ENCODE measurements around the gene GLB1L3. TPM values are rescaled to one million over a fixed set of nuclear protein-coding genes. Genes with fewer than 3 reads are reported as not detected.

Gene GLB1L3
- total RNA-seq, 1 experiment from 2014 or later = 0.17 TPM

DNA sequence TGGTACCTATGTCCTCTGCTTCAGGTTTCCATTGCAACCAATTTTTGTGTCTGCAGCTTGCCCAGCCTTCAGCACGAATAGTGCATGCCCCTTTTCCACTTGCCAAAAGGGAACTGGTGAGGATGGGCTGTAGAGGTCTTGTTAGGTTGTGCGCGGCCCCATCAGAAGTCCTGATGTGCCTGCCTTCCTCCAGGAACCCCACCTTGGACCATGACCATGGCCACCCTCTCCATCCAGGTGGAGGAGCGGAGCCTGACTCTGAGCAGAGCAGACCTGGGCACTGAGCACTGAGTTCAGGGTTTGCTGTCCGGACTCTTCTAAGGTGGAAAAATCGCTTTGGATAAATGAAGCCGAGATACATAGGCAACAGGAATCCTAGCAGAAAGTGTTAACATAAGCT is 62.5 kb downstream of the GLB1L3 start:
- TF ChIP-seq EZH2 (IDR thresholded peaks at IDR 0.05; ENCODE audit: borderline replicate concordance, low read depth, low read length, poor library complexity, severe bottlenecking) = no peak
- TF ChIP-seq, protein P1, sequence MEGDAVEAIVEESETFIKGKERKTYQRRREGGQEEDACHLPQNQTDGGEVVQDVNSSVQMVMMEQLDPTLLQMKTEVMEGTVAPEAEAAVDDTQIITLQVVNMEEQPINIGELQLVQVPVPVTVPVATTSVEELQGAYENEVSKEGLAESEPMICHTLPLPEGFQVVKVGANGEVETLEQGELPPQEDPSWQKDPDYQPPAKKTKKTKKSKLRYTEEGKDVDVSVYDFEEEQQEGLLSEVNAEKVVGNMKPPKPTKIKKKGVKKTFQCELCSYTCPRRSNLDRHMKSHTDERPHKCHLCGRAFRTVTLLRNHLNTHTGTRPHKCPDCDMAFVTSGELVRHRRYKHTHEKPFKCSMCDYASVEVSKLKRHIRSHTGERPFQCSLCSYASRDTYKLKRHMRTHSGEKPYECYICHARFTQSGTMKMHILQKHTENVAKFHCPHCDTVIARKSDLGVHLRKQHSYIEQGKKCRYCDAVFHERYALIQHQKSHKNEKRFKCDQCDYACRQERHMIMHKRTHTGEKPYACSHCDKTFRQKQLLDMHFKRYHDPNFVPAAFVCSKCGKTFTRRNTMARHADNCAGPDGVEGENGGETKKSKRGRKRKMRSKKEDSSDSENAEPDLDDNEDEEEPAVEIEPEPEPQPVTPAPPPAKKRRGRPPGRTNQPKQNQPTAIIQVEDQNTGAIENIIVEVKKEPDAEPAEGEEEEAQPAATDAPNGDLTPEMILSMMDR (conservative IDR thresholded peaks at IDR 0.05; ENCODE audit: low read depth, low read length) = no peak
- ChIA-PET POLR2A (ENCODE audit: low non-redundant PET) (no interaction called here), CTCF (no interaction called here)
- no peaks in the 10 kb centered on the region for H3K36me3 ChIP-seq (ENCODE audit: insufficient read depth, low read length, poor library complexity, severe bottlenecking)
- H3K27me3 ChIP-seq (replicated peaks; ENCODE audit: insufficient read depth, low read depth, low read length, poor library complexity) = no peaks in the 10 kb centered on the region
- DNase-seq (ENCODE audit: low spot score) = no peak
- no peaks in the 10 kb centered on the region for H3K4me1 ChIP-seq (ENCODE audit: insufficient read depth, low read length, poor library complexity, severe bottlenecking)
- no peaks in the 10 kb centered on the region for H3K9me3 ChIP-seq (ENCODE audit: low read depth, low read length, poor library complexity, severe bottlenecking)
- intact Hi-C loops (cut with micrococcal nuclease; ENCODE audit: unreplicated experiment) = no loop called here
- H3K4me3 ChIP-seq (ENCODE audit: low read depth, low read length, poor library complexity, severe bottlenecking) = no peak overlapping the region
- no TSS peak for BruUV-seq (replicated peaks)
- no peak overlapping the region for H3K27ac ChIP-seq (ENCODE audit: low read depth, low read length, poor library complexity, severe bottlenecking)

DNA sequence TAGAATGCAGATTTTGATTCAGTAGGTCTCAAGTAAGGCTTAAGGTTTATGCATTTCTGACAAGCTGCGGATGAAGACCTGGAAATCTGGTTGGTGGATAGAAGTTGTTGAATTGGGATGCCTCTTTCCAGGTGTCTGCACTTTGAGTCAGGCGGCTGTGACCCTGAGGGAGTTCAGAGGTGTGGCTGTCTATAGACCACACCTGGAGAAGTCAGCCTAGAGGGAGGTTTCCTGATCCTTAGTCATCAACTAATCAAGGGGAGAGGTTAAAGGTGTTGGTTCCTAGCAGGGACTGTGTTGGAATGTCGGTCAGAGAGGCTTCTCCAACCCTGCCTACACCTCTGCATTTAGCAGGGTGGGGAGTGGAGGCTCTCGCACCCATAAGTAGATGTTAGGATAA is 63.6 kb downstream of the GLB1L3 start:
- Histone ChIP-seq H3K4me3 (ENCODE audit: low read depth, low read length, poor library complexity, severe bottlenecking) (no peak overlapping the region), H3K4me1 (ENCODE audit: insufficient read depth, low read length, poor library complexity, severe bottlenecking) (no peaks in the 10 kb centered on the region), H3K27me3 (replicated peaks; ENCODE audit: insufficient read depth, low read depth, low read length, poor library complexity) (no peaks in the 10 kb centered on the region), H3K36me3 (ENCODE audit: insufficient read depth, low read length, poor library complexity, severe bottlenecking) (no peaks in the 10 kb centered on the region), H3K27ac (ENCODE audit: low read depth, low read length, poor library complexity, severe bottlenecking) (no peak overlapping the region), H3K9me3 (ENCODE audit: low read depth, low read length, poor library complexity, severe bottlenecking) (no peaks in the 10 kb centered on the region)
- TF ChIP-seq EZH2 (IDR thresholded peaks at IDR 0.05; ENCODE audit: borderline replicate concordance, low read depth, low read length, poor library complexity, severe bottlenecking) = no peak
- TF ChIP-seq, protein P1 (conservative IDR thresholded peaks at IDR 0.05; ENCODE audit: low read depth, low read length) = no peak
- no peak for DNase-seq (ENCODE audit: low spot score)
- POLR2A ChIA-PET (ENCODE audit: low non-redundant PET) = no interaction called here
- CTCF ChIA-PET = no interaction called here
- intact Hi-C loops (cut with micrococcal nuclease; ENCODE audit: unreplicated experiment) = no loop called here
- no TSS peak for BruUV-seq (replicated peaks)

DNA sequence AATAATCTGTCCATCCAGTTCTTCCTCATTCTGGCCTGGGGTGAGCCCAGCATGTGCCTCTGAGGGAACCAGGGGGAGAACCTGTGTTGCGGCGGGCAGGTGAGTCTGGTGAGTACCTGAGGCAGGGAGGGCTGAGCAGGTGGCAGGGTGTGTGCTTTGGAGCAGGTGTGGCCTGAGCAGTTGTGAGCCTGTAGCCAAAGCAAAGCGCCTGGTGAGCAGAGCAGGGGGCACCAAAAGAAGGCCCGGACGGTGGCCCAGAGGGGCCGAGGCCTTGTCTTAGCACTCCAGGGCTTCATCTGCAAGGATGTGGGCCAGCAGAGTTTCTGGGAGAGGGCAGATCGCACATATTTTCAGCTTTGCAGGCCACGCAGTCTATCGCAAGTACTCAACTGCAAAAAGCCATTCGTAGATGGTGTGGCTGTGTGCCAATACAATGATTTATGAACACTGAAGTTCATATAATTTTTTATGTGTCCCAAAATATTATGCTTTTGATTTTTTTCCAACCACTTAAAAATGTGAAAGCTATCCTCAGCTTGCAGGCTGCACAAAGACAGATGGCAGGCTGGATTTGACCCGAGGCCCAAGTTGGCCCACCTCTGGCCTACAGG is 64.3 kb downstream of the GLB1L3 start:
- H3K27me3 ChIP-seq (replicated peaks; ENCODE audit: insufficient read depth, low read depth, low read length, poor library complexity) = no peaks in the 10 kb centered on the region
- TF ChIP-seq, protein P1 (conservative IDR thresholded peaks at IDR 0.05; ENCODE audit: low read depth, low read length) = no peak
- no peak for TF ChIP-seq EZH2 (IDR thresholded peaks at IDR 0.05; ENCODE audit: borderline replicate concordance, low read depth, low read length, poor library complexity, severe bottlenecking)
- DNase-seq (ENCODE audit: low spot score) = no peak
- no TSS peak for BruUV-seq (replicated peaks)
- no peak overlapping the region for H3K27ac ChIP-seq (ENCODE audit: low read depth, low read length, poor library complexity, severe bottlenecking)
- intact Hi-C loops (cut with micrococcal nuclease; ENCODE audit: unreplicated experiment) = no loop called here
- H3K4me3 ChIP-seq (ENCODE audit: low read depth, low read length, poor library complexity, severe bottlenecking) = no peak overlapping the region
- H3K36me3 ChIP-seq (ENCODE audit: insufficient read depth, low read length, poor library complexity, severe bottlenecking) = no peaks in the 10 kb centered on the region
- CTCF ChIA-PET = no interaction called here
- POLR2A ChIA-PET (ENCODE audit: low non-redundant PET) = no interaction called here
- no peaks in the 10 kb centered on the region for H3K4me1 ChIP-seq (ENCODE audit: insufficient read depth, low read length, poor library complexity, severe bottlenecking)
- no peaks in the 10 kb centered on the region for H3K9me3 ChIP-seq (ENCODE audit: low read depth, low read length, poor library complexity, severe bottlenecking)
